Measurements from ENCODE around the gene SYNRG.

GRCh38 chr17:37642681-37643080 is 33.5 kb upstream of the SYNRG start:
- TF ChIP-seq ZNF549 (tag by site-specific recombination; IDR thresholded peaks at IDR 0.05): no peak
- no peak for TF ChIP-seq ZNF138 (tag by site-specific recombination; IDR thresholded peaks at IDR 0.05; ENCODE audit: borderline replicate concordance)
- TF ChIP-seq, protein P1, sequence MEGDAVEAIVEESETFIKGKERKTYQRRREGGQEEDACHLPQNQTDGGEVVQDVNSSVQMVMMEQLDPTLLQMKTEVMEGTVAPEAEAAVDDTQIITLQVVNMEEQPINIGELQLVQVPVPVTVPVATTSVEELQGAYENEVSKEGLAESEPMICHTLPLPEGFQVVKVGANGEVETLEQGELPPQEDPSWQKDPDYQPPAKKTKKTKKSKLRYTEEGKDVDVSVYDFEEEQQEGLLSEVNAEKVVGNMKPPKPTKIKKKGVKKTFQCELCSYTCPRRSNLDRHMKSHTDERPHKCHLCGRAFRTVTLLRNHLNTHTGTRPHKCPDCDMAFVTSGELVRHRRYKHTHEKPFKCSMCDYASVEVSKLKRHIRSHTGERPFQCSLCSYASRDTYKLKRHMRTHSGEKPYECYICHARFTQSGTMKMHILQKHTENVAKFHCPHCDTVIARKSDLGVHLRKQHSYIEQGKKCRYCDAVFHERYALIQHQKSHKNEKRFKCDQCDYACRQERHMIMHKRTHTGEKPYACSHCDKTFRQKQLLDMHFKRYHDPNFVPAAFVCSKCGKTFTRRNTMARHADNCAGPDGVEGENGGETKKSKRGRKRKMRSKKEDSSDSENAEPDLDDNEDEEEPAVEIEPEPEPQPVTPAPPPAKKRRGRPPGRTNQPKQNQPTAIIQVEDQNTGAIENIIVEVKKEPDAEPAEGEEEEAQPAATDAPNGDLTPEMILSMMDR (tag by site-specific recombination; IDR thresholded peaks at IDR 0.05): no peak
- TF ChIP-seq, protein P2, sequence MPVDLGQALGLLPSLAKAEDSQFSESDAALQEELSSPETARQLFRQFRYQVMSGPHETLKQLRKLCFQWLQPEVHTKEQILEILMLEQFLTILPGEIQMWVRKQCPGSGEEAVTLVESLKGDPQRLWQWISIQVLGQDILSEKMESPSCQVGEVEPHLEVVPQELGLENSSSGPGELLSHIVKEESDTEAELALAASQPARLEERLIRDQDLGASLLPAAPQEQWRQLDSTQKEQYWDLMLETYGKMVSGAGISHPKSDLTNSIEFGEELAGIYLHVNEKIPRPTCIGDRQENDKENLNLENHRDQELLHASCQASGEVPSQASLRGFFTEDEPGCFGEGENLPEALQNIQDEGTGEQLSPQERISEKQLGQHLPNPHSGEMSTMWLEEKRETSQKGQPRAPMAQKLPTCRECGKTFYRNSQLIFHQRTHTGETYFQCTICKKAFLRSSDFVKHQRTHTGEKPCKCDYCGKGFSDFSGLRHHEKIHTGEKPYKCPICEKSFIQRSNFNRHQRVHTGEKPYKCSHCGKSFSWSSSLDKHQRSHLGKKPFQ (tag by site-specific recombination; IDR thresholded peaks at IDR 0.05): no peak
- TF ChIP-seq ZNF776 (tag by site-specific recombination; IDR thresholded peaks at IDR 0.05; ENCODE audit: borderline replicate concordance): no peak
- no peak for TF ChIP-seq BCL11A (tag by site-specific recombination; IDR thresholded peaks at IDR 0.05; ENCODE audit: low read depth)
- no peak for TF ChIP-seq PATZ1 (tag by site-specific recombination; IDR thresholded peaks at IDR 0.05)
